Pancreas (tissue), 10 donors: Measurements from ENCODE around the gene NELFCD. TPM values are rescaled to one million over a fixed set of nuclear protein-coding genes. Genes with fewer than 3 reads are reported as not detected.

Experiments
- ATAC-seq, 4 donors: fragments of 200-7000 bp; cut with Tn5 transposase; one replicate each; pipeline versions ENCODE4 v1.8.0 to v1.9.1; 2020; ENCODE audit warnings: mild to moderate bottlenecking in 4 of 4, moderate library complexity in 4 of 4
- DNase-seq, 6 donors: peaks; one replicate each; pipeline ENCODE4 v3.0.0-alpha.2; 2020
- FAIRE-seq: peaks from 2 replicates; lab custom pipeline; 2012; peaks lifted over from hg19 to GRCh38; lab: Jason Lieb, UNC
- H3K27ac ChIP-seq, 4 donors: fragments of 200-600 bp; sonication (generic); 1 replicate in 3 of 4; 2 replicates in 1 of 4; pipeline versions ENCODE4 v1.5.0 to v1.8.0; 2020
- H3K27me3 ChIP-seq, 4 donors: fragments of 200-600 bp; one replicate each; pipeline ENCODE4 v1.8.0; 2021
- H3K36me3 ChIP-seq, 3 donors: fragments of 200-600 bp; sonication (generic) in 1 of 3; one replicate each; pipeline versions ENCODE4 v1.5.0 to v1.8.0; 2020 to 2021
- H3K4me1 ChIP-seq, 3 donors: fragments of 200-600 bp; one replicate each; pipeline ENCODE4 v1.8.0; 2021
- H3K4me3 ChIP-seq, 4 donors: fragments of 200-600 bp; sonication (generic) in 2 of 4; one replicate each; pipeline versions ENCODE4 v1.5.0 to v1.8.0; 2020 to 2021
- H3K9me3 ChIP-seq, 4 donors: fragments of 200-600 bp; one replicate each; pipeline ENCODE4 v1.8.0; 2021
- WGBS, 2 donors: extraction: QIAGEN DNeasy Blood & Tissue Kit; methylation state at CpG; one replicate each; pipeline ENCODE4 v1.1.7; 2013; 5-methylcytosine and 5-hydroxymethylcytosine counted together
- intact Hi-C, 3 donors: fragments of 100-400 bp; cut with DNase I; formaldehyde crosslinking; loops; one replicate each; pipeline versions ENCODE4 v1.11.1 to v1.14.2; 2022
- polyA plus RNA-seq, 2 donors: library from polyadenylated mRNA; stranded (reverse); fragments of 200-250 nt; gene quantifications; one replicate each; pipeline ENCODE4 v1.2.3, GENCODE V29; 2013
- total RNA-seq, 6 donors: library from RNA; stranded (reverse); fragmentation: NEBNext Ultra II Directional in 4 of 6; extraction: Animal tissue kit (Norgen Biotek cat#: 25700) in 4 of 6; gene quantifications; one replicate each; pipeline versions ENCODE4 v1.2.1 to v1.2.4, GENCODE V29; 2021 to 2023
- TF ChIP-seq, protein P1 (sequence below), 4 donors: fragments of 200-600 bp; sonication (generic) in 3 of 4; IDR thresholded peaks; one replicate each; pipeline versions ENCODE4 v1.5.0 to v1.8.0; 2021; ENCODE audit warnings: antibody characterized with exemption in 4 of 4
- donor health status: healthy with polysubstance abuse.
- donor health status: DM: no; HTN: no; CAD: no; lungs with moderate emphysema.
- donor health status: DM: no; HTN: no; CAD: no.
- donor health status: control.
- donor health status: control.
- donor health status: Bipolar disorder and iron deficiency.
- donor health status: DM: yes; HTN: yes; CAD: no.
- donor health status: DM: no; HTN: no; CAD: no.
- donor health status: DM: no; HTN: no; CAD: no.
- donor health status: DM: yes; HTN: yes; CAD: no.

The NELFCD gene
- total and polyA plus RNA-seq, 8 donors, result 17.3 to 66.4 (median 29.4) TPM

GRCh38 chr20:58965270-58966064 lies 15.6 kb upstream of the NELFCD start:
- DNase-seq (no peak), ATAC-seq (no peak), FAIRE-seq (no peak)
- Histone ChIP-seq H3K9me3 (no peaks in the 10 kb centered on the region), H3K36me3 (no peaks in the 10 kb centered on the region), H3K4me3 (no peak overlapping the region), H3K27ac (no peak overlapping the region), H3K4me1 (no peaks in the 10 kb centered on the region), H3K27me3 (no peaks in the 10 kb centered on the region)
- 64 to 68% methylated on average over 14 of the region's 14 CpGs for WGBS, 2 donors
- intact Hi-C loops, result no loop called here
- TF ChIP-seq, protein P1, sequence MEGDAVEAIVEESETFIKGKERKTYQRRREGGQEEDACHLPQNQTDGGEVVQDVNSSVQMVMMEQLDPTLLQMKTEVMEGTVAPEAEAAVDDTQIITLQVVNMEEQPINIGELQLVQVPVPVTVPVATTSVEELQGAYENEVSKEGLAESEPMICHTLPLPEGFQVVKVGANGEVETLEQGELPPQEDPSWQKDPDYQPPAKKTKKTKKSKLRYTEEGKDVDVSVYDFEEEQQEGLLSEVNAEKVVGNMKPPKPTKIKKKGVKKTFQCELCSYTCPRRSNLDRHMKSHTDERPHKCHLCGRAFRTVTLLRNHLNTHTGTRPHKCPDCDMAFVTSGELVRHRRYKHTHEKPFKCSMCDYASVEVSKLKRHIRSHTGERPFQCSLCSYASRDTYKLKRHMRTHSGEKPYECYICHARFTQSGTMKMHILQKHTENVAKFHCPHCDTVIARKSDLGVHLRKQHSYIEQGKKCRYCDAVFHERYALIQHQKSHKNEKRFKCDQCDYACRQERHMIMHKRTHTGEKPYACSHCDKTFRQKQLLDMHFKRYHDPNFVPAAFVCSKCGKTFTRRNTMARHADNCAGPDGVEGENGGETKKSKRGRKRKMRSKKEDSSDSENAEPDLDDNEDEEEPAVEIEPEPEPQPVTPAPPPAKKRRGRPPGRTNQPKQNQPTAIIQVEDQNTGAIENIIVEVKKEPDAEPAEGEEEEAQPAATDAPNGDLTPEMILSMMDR (IDR thresholded peaks at IDR 0.05), result no peak

DNA sequence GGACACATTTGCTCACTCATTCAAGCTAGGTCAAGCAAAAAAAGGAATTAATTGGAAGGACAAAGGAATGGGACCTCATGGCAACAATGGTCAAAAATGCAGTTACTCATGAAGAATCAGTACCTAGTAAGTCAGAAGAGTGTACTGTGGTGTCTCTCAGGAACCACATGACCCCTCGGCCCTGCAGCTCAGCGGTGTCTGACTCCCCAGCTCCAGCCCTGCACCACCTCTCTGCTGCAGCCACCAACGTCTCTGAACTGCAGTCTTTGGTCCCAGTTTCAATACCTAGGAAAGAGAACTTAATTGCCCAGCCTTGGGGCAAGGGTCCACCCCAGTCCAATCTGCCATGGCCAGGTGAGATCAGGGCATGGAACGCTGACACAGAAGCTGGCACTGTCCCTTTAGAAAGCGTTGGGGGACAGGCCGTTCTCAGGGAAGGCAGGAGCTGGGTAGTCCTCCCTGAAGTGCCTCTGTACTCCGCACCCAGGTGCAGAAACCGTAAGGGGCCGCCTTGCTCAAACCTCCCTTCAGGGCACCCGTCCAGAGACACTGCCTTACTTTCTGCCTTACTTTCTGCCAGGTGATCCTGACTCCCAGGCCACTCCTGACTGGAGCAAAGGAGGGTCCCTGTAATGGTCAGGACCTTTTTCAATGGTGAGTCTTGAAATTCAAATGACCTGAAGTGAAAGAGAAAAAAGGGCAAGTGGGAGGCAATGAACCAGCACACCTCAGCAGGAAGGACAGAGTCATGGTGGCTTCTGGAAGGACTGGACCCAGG lies 13.2 kb upstream of the NELFCD start:
- FAIRE-seq (no peak), ATAC-seq (no peak), DNase-seq (no peak)
- Histone ChIP-seq H3K27ac (no peak overlapping the region), H3K4me1 (no peaks in the 10 kb centered on the region), H3K27me3 (no peaks in the 10 kb centered on the region), H3K9me3 (no peaks in the 10 kb centered on the region), H3K36me3 (no peaks in the 10 kb centered on the region), H3K4me3 (no peak overlapping the region)
- 74 to 83% methylated on average over 10 of the region's 10 CpGs for WGBS, 2 donors
- intact Hi-C loops, result no loop called here
- TF ChIP-seq, protein P1 (IDR thresholded peaks at IDR 0.05), result no peak

DNA sequence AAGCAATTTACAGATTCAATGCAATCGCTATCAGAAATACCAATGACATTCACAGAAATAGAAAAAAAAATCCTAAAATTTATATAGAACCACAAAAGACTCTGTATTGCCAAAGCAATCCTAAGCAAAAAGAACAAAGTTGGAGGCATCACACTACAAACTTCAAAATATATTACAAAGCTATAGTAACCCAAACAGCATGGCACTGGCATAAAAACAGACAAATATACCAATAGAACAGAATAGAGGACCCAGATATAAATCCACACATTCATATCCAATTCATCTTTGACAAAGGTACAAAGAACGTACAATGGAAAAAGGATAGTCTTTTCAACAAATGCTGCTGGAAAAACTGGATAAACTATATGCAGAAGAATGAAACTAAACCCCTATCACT lies 11.6 kb upstream of the NELFCD start:
- no peak for ATAC-seq
- WGBS, 2 donors, result 69 to 70% methylated on average over 2 of the region's 2 CpGs
- Histone ChIP-seq H3K36me3 (no peaks in the 10 kb centered on the region), H3K4me3 (no peak overlapping the region), H3K27me3 (no peaks in the 10 kb centered on the region), H3K27ac (no peak overlapping the region), H3K9me3 (no peaks in the 10 kb centered on the region), H3K4me1 (no peaks in the 10 kb centered on the region)
- intact Hi-C loops, result no loop called here
- TF ChIP-seq, protein P1 (IDR thresholded peaks at IDR 0.05), result no peak
- DNase-seq, result no peak
- no peak for FAIRE-seq

GRCh38 chr20:58970146-58970545 lies 10.9 kb upstream of the NELFCD start:
- Histone ChIP-seq H3K36me3 (no peaks in the 10 kb centered on the region), H3K4me1 (no peaks in the 10 kb centered on the region), H3K4me3 (no peak overlapping the region), H3K27me3 (no peaks in the 10 kb centered on the region), H3K9me3 (no peaks in the 10 kb centered on the region), H3K27ac (no peak overlapping the region)
- ATAC-seq, result no peak
- WGBS, 2 donors, result 78 to 92% methylated on average over 1 of the region's 1 CpG
- intact Hi-C loops, result loop anchor here in 1 of 3 donors (10.0 kb wide), 1 partner anchor 75 kb away; no protein-coding TSS in a partner anchor
- no peak for FAIRE-seq
- TF ChIP-seq, protein P1 (IDR thresholded peaks at IDR 0.05), result no peak
- DNase-seq, result no peak
